ENCODE measurements around the gene CCDC201.
"Not testable (repeated sequence)": the region's sequence is repeated elsewhere in the genome, so short reads cannot be mapped to it uniquely, and the experiment has no call there.

The CCDC201 gene

DNA sequence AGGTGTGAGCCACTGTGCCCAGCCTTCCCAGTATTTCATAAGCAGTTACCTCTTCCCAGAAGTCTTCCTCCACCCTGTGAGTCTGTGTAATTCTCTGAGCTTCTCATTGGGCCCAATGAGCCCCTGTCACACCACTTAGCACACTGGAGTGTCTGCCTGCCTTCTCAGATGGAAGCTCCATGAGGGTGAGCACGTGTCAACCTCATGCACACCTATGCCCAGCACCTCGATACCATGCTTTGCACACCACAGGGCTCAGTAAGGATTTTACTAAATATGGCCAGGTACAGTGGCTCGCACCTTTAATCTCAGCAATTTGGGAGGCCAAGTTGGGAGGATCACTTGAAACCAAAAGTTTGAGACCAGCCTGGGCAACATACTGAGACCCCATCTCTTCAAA is 46.3 kb downstream of the CCDC201 start:
- H3K36me3 Mint-ChIP-seq (ENCODE audit: low read depth); H3K27ac Mint-ChIP-seq; H3K4me3 Mint-ChIP-seq; H3K4me1 Mint-ChIP-seq (ENCODE audit: low read depth); H3K9me3 Mint-ChIP-seq; H3K27me3 Mint-ChIP-seq: not testable (repeated sequence)

DNA sequence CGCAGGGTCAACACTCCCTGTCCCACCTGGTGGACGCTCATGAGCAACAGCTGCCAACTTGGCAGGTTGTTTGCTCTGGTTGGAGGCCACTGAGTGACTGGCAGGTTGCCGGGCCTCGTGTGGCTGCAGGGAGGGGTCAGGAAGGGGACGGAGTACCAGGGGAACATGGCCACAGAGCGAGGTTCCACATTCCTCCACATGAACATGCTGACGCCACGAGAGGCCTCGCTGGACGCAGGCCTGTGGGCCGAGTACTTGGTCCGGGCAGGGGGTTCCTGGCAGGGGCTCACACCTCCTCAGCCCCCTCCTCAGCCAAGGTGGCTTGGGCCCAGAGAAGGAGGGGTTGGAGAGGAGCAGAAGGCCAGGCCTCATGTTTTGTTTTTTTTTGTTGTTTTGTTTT is 54.1 kb downstream of the CCDC201 start:
- not testable (repeated sequence) for H3K9me3 Mint-ChIP-seq; H3K27ac Mint-ChIP-seq; H3K27me3 Mint-ChIP-seq; H3K4me3 Mint-ChIP-seq; H3K4me1 Mint-ChIP-seq (ENCODE audit: low read depth); H3K36me3 Mint-ChIP-seq (ENCODE audit: low read depth)

DNA sequence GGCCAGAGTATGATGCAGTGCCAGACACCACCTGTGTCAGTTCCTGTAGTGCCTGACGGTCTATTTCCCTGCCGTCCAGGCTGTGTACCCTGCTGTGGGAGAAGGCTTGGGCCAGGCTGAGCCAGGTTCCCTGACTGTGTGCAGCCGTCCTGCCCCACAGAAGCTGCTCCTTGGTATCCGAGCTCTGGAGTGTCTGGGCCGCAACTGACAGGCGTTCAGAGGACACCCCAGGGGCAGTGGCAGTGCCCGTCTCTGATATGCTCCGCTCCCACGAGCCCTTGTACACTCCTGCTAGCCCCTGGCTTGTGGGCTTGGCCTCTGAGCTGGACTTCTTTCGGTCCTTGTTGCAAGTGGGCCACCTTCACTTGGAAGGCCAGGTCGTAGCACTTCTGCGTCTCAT is 55.0 kb downstream of the CCDC201 start:
- not testable (repeated sequence) for H3K4me3 Mint-ChIP-seq; H3K9me3 Mint-ChIP-seq; H3K27ac Mint-ChIP-seq; H3K36me3 Mint-ChIP-seq (ENCODE audit: low read depth); H3K27me3 Mint-ChIP-seq; H3K4me1 Mint-ChIP-seq (ENCODE audit: low read depth)

DNA sequence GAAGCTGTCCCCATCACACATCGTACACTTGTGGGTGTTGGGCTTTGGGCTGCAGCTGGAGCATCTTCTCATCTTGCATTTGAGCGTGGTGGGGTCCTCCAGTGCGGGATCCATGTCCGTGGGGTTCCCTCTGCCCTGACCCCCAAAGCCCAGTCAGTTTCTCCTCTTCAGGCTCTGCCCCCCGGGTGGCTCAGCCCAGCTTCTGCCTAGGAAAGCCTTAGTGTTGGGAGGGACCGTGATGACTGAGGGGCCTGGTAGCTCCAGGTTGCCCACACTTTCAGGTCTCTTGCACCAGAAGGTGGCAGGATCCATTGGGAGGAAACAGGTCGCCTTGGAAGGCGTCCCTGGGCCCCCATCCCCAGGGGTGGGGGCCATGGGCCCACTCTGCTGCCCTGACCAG is 55.9 kb downstream of the CCDC201 start:
- not testable (repeated sequence) for H3K27me3 Mint-ChIP-seq; H3K4me1 Mint-ChIP-seq (ENCODE audit: low read depth); H3K9me3 Mint-ChIP-seq; H3K27ac Mint-ChIP-seq; H3K4me3 Mint-ChIP-seq; H3K36me3 Mint-ChIP-seq (ENCODE audit: low read depth)

DNA sequence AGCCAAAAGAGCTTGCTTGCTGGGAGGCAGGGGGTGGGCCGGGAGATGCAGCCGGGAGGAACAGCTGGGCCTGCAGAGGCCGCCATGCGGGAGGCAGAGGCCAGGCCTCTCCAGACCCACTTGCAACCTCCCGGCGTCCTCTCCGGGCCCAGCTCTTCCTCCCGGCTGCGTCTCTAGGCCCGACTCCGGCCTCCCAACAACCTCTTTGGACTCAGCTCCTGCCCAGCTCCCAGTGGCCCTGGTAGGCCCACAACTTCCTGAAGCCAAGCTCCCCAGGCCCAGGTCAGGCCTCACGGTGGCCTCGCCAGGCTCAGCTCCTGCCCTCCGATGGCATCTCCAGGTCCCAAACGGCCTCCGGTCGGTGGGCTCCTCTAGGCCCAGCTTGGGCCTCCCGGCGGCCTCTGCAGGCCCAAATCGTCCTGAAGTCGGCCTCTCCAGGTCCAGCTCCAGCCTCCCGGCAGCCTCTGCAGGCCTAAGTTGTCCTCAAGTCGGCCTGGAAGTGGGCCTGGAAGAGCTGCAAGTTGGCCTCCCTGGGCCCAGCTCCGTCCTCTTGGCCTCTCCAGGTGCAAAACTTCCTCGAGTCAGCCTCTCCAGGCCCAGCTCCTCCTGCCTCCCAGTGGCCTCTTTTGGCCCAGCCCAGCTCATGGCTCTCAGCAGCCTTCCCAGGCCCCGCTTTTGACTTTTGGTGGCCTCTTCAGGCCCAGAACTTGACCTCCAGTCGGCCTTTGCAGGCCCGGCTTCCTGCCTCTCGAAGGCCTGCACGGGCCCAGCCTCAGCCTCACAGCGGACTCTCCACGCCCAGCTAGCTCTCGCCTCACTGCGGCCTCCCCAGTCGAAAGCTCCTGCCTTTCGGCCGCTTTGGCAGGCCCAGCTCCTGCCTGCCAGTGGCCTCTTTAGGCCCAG is 58.4 kb downstream of the CCDC201 start:
- peak overlapping the region; percentile 49 for H3K27ac Mint-ChIP-seq
- not testable (repeated sequence) for H3K4me1 Mint-ChIP-seq (ENCODE audit: low read depth); H3K36me3 Mint-ChIP-seq (ENCODE audit: low read depth); H3K27me3 Mint-ChIP-seq; H3K9me3 Mint-ChIP-seq; H3K4me3 Mint-ChIP-seq

DNA sequence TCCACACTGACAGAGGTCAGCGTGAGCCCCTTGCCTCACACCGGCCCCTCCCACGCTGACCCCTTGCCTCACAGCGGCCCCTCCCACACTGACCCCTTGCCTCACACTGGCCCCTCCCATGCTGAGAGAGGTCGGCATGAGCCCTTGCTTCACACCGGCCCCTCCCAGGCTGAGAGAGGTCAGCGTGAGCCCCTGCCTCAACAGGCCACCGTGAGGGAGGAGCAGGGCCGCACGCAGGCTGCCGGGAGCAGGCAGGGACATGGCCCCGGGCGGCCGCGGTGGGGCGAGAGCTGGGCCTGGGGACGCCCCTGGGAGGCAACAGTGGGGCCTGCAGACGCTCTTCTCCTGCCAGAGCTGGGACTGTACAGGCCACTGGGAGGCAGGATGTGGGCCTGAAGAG is 59.1 kb downstream of the CCDC201 start:
- not testable (repeated sequence) for H3K27me3 Mint-ChIP-seq; H3K4me1 Mint-ChIP-seq (ENCODE audit: low read depth); H3K4me3 Mint-ChIP-seq; H3K36me3 Mint-ChIP-seq (ENCODE audit: low read depth); H3K9me3 Mint-ChIP-seq; H3K27ac Mint-ChIP-seq

DNA sequence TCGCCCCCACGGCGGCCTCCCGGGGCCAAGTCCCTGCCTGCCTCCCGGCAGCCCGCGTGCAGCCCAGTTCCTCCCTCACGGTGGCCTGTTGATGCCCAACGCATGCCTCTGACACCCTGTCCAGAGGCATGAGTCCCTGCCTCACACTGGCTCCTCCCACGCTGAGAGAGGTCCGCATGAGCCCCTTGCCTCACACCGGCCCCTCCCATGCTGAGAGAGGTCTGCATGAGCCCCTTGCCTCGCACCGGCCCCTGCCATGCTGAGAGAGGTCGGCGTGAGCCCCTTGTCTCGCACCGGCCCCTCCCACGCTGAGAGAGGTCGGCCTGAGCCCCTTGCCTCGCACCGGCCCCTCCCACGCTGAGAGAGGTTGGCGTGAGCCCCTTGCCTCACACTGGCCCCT is 59.9 kb downstream of the CCDC201 start:
- H3K9me3 Mint-ChIP-seq, result no peaks in the 10 kb centered on the region
- H3K27ac Mint-ChIP-seq, result no peak overlapping the region
- no peaks in the 10 kb centered on the region for H3K27me3 Mint-ChIP-seq
- H3K4me3 Mint-ChIP-seq, result no peak overlapping the region
- no peaks in the 10 kb centered on the region for H3K4me1 Mint-ChIP-seq (ENCODE audit: low read depth)
- no peaks in the 10 kb centered on the region for H3K36me3 Mint-ChIP-seq (ENCODE audit: low read depth)

DNA sequence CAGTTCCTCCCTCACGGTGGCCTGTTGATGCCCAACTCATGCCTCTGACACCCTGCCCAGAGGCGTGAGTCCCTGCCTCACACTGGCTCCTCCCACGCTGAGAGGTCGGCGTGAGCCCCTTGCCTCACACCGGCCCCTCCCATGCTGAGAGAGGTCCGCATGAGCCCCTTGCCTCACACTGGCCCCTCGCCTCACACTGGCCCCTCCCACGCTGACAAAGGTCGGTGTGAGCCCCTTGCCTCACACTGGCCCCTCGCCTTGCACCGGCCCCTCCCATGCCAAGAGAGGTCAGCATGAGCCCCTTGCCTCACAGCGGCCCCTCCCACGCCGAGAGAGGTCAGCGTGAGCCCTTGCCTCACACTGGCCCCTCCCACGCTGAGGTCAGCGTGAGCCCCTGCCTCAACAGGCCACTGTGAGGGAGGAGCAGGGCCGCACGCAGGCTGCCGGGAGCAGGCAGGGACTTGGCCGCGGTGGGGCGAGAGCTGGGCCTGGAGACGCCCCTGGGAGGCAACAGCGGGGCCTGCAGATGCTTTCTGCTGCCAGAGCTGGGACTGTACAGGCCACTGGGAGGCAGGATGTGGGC is 61.1 kb downstream of the CCDC201 start:
- not testable (repeated sequence) for H3K9me3 Mint-ChIP-seq; H3K4me1 Mint-ChIP-seq (ENCODE audit: low read depth); H3K27me3 Mint-ChIP-seq; H3K4me3 Mint-ChIP-seq; H3K36me3 Mint-ChIP-seq (ENCODE audit: low read depth); H3K27ac Mint-ChIP-seq

DNA sequence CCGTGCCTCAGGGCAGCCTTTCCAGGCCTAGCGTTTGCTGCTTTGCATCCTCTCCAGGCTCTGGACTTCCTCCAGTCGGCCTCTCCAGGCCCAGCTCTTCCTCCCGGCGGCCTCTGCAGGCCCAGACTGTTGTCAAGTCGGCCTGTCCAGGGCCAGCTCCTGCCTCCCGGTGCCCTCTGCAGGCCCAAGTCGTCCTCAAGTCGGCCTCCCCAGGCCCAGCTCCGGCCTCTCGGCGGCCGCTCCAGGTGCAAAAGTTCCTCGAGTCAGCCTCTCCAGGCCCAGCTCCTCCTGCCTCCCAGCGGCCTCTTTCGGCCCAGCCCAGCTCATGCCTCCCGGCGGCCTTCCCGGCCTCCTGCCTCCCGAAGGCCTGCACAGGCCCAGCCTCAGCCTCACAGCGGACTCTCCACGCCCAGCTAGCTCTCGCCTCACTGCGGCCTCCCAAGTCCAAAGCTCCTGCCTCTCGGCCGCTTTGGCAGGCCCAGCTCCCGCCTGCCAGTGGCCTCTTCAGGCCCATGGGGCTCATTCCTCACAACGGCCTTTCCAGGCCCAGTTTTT is 62.4 kb downstream of the CCDC201 start:
- not testable (repeated sequence) for H3K4me3 Mint-ChIP-seq; H3K4me1 Mint-ChIP-seq (ENCODE audit: low read depth); H3K27ac Mint-ChIP-seq; H3K27me3 Mint-ChIP-seq; H3K9me3 Mint-ChIP-seq; H3K36me3 Mint-ChIP-seq (ENCODE audit: low read depth)
